Upper lobe of left lung (tissue), 4 donors: ENCODE data around the gene PARVA.

Source experiments
- CTCF ChIP-seq, 6 experiments: fragments of 450-650 bp in 4 of 6; fragments of 200-600 bp in 2 of 6; sonication (generic) in 2 of 6; IDR thresholded peaks; one replicate each; pipeline ENCODE4 v1.5.1; 2016 to 2019; ENCODE audit warnings: antibody characterized with exemption in 6 of 6
- EP300 ChIP-seq, 4 donors: sonication (generic); formaldehyde crosslinking; IDR thresholded peaks; one replicate each; pipeline ENCODE4 v1.5.1; 2017; ENCODE audit warnings: antibody characterized with exemption in 4 of 4, control low read depth in 2 of 4
- POLR2AphosphoS5 ChIP-seq, 2 donors: sonication (generic); formaldehyde crosslinking; IDR thresholded peaks; one replicate each; pipeline ENCODE4 v1.5.1; 2017; ENCODE audit warnings: antibody characterized with exemption in 2 of 2

- TF ChIP-seq CTCF (IDR thresholded peaks at IDR 0.05) (no peak), POLR2AphosphoS5 (IDR thresholded peaks at IDR 0.05) (no peak), EP300 (IDR thresholded peaks at IDR 0.05) (no peak)
These were observed 22.4 kb upstream of the PARVA start for GRCh38 chr11:12354750-12355545.
